HG03460 (cell line): ENCODE results near the gene LRRIQ3.
"Not testable (repeated sequence)": the region's sequence is repeated elsewhere in the genome, so short reads cannot be mapped to it uniquely, and the experiment has no call there.

Source experiments
- ATAC-seq: cut with Tn5 transposase; IDR thresholded peaks from one replicate; pipeline ENCODE4 v1.9.1; 2021; ENCODE audit not compliant: unreplicated experiment

LRRIQ3 gene

GRCh38 chr1:74197657-74198552, at the start of gene LRRIQ3, which contains the start of gene FPGT:
Gene LRRIQ3 (minus strand): TSS chr1:74198176. CDS start chr1:74183684, 14,492 bp downstream.
Gene FPGT (plus strand): TSS chr1:74198242. CDS start chr1:74198279, 37 bp downstream.
- ATAC-seq: peak; percentile 91

DNA sequence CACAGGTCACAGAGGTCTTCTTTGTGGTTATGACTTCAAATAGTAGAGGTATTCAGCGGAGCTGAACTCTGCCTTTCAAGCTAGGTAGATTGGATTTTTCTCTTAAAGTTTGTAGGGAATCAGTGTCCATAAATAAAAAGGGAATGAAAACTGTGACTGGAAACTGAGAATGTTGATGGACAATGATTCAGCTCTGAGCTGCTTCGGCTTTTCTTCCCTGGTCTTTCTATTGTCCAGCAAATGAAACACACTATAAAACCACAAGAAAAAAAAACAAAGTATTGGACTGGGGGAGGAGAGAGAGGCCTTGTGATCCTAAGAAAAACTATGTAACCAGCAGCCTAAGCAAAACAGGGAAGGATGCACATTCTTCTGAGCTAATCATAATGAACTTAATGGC, 48.3 kb upstream of the LRRIQ3 start:
- no peak for ATAC-seq

DNA sequence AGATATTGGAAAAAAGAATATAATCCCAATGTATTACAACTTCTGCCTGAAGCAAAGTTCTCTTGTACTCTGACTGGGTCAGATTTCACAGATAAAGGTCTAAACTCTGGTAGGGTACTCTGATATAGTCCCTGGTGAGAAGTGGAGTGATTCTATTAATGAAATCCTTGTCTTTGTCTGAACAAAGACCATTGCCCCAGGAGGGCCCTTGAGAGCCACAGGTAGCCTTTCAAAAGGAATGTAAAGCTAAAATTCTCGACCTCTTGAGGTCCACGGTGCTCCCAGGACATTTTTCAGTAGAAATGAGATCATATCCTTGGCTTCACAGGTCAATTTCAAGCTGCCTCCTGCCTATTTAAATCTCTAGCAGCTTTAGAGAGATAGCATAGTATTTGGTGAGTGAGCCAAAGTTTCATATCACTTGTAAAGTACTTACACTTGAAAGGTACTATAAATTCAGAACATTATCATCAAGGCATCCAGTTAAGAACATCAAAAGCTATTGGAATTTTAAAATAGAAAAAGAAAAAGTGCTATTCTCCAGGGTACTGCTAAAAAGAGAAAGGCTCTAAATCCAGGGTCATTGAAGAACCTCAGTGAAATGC, 47.3 kb upstream of the LRRIQ3 start:
- no peak for ATAC-seq

DNA sequence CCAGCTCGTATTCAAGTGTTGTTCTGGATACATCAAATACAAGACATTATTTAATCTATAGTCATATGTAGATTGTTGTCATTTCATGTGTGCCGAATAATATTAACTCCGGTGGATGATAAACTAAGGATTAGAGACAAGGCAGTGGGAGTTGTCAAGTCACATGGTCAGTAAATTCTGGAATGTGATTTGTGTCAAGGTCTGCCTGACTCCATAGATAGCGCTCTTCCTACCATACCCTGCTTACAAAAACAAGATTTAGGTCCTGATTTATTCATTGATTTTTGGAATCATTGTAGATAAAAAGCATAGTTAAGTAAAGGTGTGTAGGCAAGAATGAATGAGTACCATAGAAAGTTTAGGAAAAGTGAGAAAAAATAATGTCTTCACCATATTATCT, 39.8 kb upstream of the LRRIQ3 start:
- ATAC-seq: no peak

DNA sequence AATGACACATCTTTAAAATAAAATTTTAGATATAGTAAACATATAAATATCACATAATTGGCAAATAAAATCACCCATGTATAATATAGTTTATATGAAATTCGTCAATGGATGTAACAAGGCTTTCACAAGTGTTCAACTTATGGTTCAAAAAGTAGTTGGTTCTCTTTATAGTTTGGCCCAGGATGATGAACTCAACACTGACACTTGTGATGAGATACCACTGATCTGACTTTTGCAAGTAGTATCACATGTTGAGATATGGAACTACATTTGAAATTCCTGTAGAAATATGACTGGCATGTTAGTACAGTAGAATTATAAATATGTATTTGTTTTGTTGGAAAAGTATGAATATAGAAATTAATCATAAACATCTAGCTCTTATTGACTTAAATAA, 39.1 kb upstream of the LRRIQ3 start:
- no peak for ATAC-seq

GRCh38 chr1:74236440-74236839, 38.5 kb upstream of the LRRIQ3 start:
- no peak for ATAC-seq

DNA sequence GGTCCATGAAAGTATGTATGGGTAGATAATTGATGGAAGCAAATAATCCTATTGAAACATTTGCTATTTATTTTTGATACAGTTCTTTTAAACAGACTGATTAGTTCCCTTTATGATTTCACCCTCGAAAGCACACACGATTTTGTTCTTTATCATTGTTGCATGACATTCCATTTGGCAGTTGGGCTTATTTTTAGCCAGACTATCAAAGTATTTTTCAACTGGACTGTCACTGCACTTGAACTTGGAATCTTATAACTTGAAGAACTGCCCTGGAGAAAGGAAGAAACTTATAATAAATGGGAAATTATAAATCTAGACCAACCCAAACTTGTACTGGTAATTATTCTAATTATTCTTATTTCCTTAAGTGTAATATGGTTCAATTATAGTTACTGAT, 37.2 kb upstream of the LRRIQ3 start, which contains the start of gene TNNI3K:
TNNI3K (plus strand) TSS at position 235 of the 400 bp plus-strand sequence; CDS start at position 300, 65 bp downstream.
- ATAC-seq: no peak

- no peak for ATAC-seq
These were observed 25.5 kb upstream of the LRRIQ3 start for GRCh38 chr1:74223453-74223852.

DNA sequence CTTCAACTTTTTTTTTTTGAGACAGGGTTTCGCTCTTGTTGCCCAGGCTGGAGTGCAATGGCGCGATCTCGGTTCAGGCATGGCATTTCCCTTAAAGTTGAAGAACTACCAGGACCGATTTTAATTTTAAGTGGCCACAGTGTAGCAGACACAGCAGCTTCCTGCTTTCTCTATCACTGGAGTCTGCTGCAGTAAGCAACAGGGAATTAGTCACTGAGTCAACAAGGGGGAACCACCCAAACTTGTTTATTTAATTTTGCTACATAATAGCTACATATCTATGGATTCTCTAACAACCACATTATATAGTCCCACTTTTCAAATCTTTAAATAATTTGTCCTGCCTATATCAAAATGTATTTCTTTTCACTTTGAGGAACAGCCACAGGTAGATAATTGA, 24.7 kb upstream of the LRRIQ3 start:
- no peak for ATAC-seq

- no peak for ATAC-seq
These were observed 17.3 kb upstream of the LRRIQ3 start for GRCh38 chr1:74215229-74215628.

DNA sequence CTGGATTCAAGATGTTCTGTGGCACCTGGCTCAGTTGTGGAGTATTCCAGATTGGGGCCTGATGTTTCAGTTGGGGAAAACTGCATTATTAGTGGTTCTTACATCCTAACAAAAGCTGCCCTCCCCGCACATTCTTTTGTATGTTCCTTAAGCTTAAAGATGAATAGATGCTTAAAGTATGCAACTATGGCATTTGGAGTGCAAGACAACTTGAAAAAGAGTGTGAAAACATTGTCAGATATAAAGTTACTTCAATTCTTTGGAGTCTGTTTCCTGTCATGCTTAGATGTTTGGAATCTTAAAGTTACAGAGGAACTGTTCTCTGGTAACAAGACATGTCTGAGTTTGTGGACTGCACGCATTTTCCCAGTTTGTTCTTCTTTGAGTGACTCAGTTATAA, 7.3 kb upstream of the LRRIQ3 start:
- ATAC-seq: no peak

- ATAC-seq: no peak
These were observed 1.5 kb upstream of the LRRIQ3 start for GRCh38 chr1:74199504-74199903.

DNA sequence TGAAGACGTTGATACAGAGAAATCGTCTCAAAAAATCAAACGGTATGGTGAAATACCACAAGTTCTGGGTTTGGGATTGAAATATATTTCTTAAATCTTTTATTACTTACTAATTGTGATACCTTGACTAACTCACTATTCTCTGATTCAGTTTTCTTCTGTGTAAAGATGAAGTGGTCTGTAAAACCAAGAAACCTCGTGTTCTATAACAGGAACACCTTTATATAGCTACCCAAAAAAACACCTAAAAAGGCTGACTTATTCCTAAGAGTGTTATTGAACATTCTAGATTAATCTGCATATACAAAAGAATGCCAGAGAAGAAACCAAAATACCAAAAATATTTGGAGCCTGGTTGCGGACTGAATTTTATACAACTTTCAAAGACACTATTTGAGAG, 721 bp downstream of the LRRIQ3 start:
- ATAC-seq: no peak

GRCh38 chr1:74195339-74195738, 2.6 kb downstream of the LRRIQ3 start:
- ATAC-seq: no peak

- ATAC-seq: no peak
These were observed 4.1 kb downstream of the LRRIQ3 start for GRCh38 chr1:74193908-74194307.

GRCh38 chr1:74180490-74180889, 17.5 kb downstream of the LRRIQ3 start:
- no peak for ATAC-seq

- not testable (repeated sequence) for ATAC-seq
These were observed 23.6 kb downstream of the LRRIQ3 start for GRCh38 chr1:74174423-74174822.

DNA sequence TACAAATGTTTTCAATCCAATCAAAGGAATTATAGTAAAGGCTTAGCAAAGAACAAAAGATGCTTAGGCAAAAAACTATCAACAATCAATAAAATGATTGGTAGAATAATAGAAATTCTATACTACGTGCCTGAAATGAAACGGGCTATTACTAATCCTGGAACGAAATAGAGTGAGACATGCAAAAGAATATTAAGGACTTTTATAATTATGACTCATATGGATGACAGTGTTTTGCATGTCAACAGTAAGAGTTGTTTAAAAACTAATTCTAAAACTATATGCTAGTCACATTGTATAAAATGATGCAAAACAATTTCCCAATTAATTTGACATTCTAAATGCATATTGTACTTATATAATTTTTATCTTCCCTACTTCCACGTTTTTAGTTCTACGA, 35.6 kb downstream of the LRRIQ3 start:
- ATAC-seq: no peak

DNA sequence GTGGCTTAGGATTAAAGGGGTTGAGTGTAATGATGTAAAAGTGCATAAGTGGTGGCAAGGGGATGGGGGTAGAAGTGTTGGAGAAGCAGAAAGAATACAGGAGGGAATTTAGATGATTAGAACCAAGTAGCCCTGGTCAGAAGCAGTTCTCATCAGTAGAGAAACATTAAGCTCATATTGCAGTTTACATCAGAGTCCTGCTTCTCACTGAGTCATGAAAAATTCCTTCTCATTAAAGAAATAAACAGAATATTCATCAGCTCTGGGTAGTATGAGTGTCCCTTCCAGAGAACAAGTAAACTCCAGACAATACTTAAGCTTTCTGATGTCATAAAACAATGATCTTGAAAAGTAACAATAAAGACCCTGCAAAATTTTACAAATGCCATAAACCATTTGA, 36.5 kb downstream of the LRRIQ3 start:
- no peak for ATAC-seq

DNA sequence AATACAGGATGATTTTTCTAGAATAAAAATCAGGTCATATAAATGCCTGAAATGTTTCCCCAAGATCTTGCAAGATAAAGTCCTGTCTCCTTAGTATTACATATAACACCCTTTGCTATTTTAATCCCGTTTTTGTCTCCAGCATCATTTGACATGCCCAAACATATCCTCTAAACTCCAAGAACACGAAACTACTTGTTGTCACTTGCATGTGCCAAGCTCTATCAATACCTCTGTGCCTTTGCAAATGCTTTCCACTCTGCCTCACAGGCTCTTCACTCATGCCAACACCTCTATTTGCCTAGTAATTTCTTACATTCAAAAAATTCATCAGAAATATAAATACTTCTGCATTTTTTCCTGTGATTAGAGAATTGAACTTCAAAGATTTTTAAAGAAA, 37.9 kb downstream of the LRRIQ3 start:
- no peak for ATAC-seq

GRCh38 chr1:74145086-74145485, 52.9 kb downstream of the LRRIQ3 start:
- no peak for ATAC-seq

DNA sequence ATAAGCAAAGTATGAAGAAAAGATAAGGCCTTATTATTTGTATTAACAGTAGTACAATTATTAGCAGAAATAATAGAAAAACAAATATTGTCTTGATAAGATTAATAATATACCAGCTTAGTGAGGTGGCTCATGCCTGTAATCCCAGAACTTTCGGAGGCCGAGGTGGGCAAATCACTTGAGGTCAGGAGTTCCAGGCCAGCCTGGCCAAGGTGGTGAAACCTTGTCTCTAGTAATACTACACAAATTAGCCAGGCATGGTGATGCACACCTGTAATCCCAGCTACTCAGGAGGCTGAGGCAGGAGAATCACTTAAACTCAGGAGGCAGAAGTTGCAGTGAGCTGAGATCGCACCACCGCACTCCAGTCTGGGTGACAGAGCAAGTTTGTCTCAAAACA, 80.6 kb downstream of the LRRIQ3 start:
- ATAC-seq: not testable (repeated sequence)
